HEK293 (cell line): ENCODE results near the gene HYOU1.

Experiments
- CTCF ChIA-PET: fragments of 350-600 bp; formaldehyde crosslinking; extraction: SDS; loops from one replicate; lab custom pipeline; 2021; ENCODE audit warnings: antibody characterized with exemption; lab: Yijun Ruan, JAX
- POLR2A ChIA-PET: fragments of 300-600 bp; formaldehyde crosslinking; extraction: SDS; loops from one replicate; lab custom pipeline; 2020; ENCODE audit warnings: antibody characterized with exemption, inconsistent platforms; lab: Yijun Ruan, JAX
- H3K27ac ChIP-seq: fragments of 200-500 bp; sonication (Bioruptor generic); 2 replicates; pipeline ENCODE4 v1.5.1; 2014; ENCODE audit warnings: low read depth, low read length, control low read depth, inconsistent platforms; ENCODE audit errors: extremely low read depth
- H3K36me3 ChIP-seq, 2 experiments: fragments of 200-500 bp in 1 of 2; sonication (Bioruptor generic) in 1 of 2; 1 replicate in 1 of 2; 2 replicates in 1 of 2; pipeline ENCODE4 v1.5.1; 2014 to 2017; ENCODE audit warnings: inconsistent platforms in 2 of 2, low read length in 2 of 2; ENCODE audit not compliant: control insufficient read depth in 2 of 2, insufficient read depth in 1 of 2
- H3K4me1 ChIP-seq: fragments of 200-500 bp; sonication (Bioruptor generic); 2 replicates; pipeline ENCODE4 v1.5.1; 2014; ENCODE audit warnings: mild to moderate bottlenecking, low read length, inconsistent platforms; ENCODE audit not compliant: control insufficient read depth, insufficient read depth
- H3K4me3 ChIP-seq: 2 replicates; pipeline ENCODE4 v1.5.1; 2011; ENCODE audit warnings: low read depth, mild to moderate bottlenecking, control low read depth, low read length, moderate library complexity
- H3K9me3 ChIP-seq: fragments of 200-500 bp; sonication (Bioruptor generic); 2 replicates; pipeline ENCODE4 v1.5.1; 2014; ENCODE audit warnings: low read depth, low read length, inconsistent platforms; ENCODE audit not compliant: control insufficient read depth, insufficient read depth
- GLIS2 ChIP-seq: fragments of 450-650 bp; formaldehyde crosslinking; IDR thresholded peaks from 2 replicates; pipeline ENCODE4 v1.5.1; 2016; ENCODE audit warnings: missing biosample characterization, missing genetic modification characterization
- HOXD13 ChIP-seq: sonication (generic); formaldehyde crosslinking; IDR thresholded peaks from 2 replicates; pipeline ENCODE4 v1.8.0; 2022; ENCODE audit warnings: missing genetic modification reagents, borderline replicate concordance
- MEIS1 ChIP-seq: sonication (generic); formaldehyde crosslinking; IDR thresholded peaks from 2 replicates; pipeline ENCODE4 v1.8.1; 2022; ENCODE audit warnings: missing genetic modification reagents, mild to moderate bottlenecking, borderline replicate concordance
- RBAK ChIP-seq: fragments of 450-650 bp; formaldehyde crosslinking; IDR thresholded peaks from 2 replicates; pipeline ENCODE4 v1.5.1; 2016; ENCODE audit warnings: missing biosample characterization, missing genetic modification characterization
- SP2 ChIP-seq: fragments of 450-650 bp; formaldehyde crosslinking; IDR thresholded peaks from 2 replicates; pipeline ENCODE4 v1.5.1; 2016; ENCODE audit warnings: missing biosample characterization, missing genetic modification characterization
- ZBTB17 ChIP-seq: fragments of 450-650 bp; formaldehyde crosslinking; IDR thresholded peaks from 2 replicates; pipeline ENCODE4 v1.5.1; 2016; ENCODE audit warnings: missing biosample characterization, missing genetic modification characterization
- ZFP3 ChIP-seq: fragments of 450-650 bp; formaldehyde crosslinking; IDR thresholded peaks from 2 replicates; pipeline ENCODE4 v1.5.1; 2016; ENCODE audit warnings: low read depth, missing biosample characterization, missing genetic modification characterization
- ZFP69B ChIP-seq: fragments of 450-650 bp; formaldehyde crosslinking; IDR thresholded peaks from 2 replicates; pipeline ENCODE4 v1.5.1; 2016; ENCODE audit warnings: missing biosample characterization, missing genetic modification characterization
- ZNF112 ChIP-seq: fragments of 450-650 bp; formaldehyde crosslinking; IDR thresholded peaks from 2 replicates; pipeline ENCODE4 v1.5.0; 2017; ENCODE audit warnings: missing biosample characterization, missing genetic modification characterization
- ZNF157 ChIP-seq: fragments of 450-650 bp; formaldehyde crosslinking; IDR thresholded peaks from 2 replicates; pipeline ENCODE4 v1.5.1; 2016; ENCODE audit warnings: missing biosample characterization, missing genetic modification characterization
- ZNF169 ChIP-seq: fragments of 450-650 bp; formaldehyde crosslinking; IDR thresholded peaks from 2 replicates; pipeline ENCODE4 v1.5.1; 2016; ENCODE audit warnings: missing biosample characterization, missing genetic modification characterization
- ZNF239 ChIP-seq: fragments of 450-650 bp; formaldehyde crosslinking; IDR thresholded peaks from 2 replicates; pipeline ENCODE4 v1.5.1; 2016; ENCODE audit warnings: missing biosample characterization, missing genetic modification characterization
- ZNF394 ChIP-seq: fragments of 450-650 bp; formaldehyde crosslinking; IDR thresholded peaks from 2 replicates; pipeline ENCODE4 v1.5.1; 2016; ENCODE audit warnings: missing biosample characterization, missing genetic modification characterization, mild to moderate bottlenecking, moderate library complexity, borderline replicate concordance
- ZNF48 ChIP-seq: fragments of 450-650 bp; formaldehyde crosslinking; IDR thresholded peaks from 2 replicates; pipeline ENCODE4 v1.5.1; 2016; ENCODE audit warnings: missing biosample characterization, missing genetic modification characterization
- ZNF521 ChIP-seq: fragments of 450-650 bp; formaldehyde crosslinking; IDR thresholded peaks from 2 replicates; pipeline ENCODE4 v1.5.1; 2017; ENCODE audit warnings: missing biosample characterization, mild to moderate bottlenecking, missing genetic modification characterization
- ZNF600 ChIP-seq: fragments of 450-650 bp; formaldehyde crosslinking; IDR thresholded peaks from 2 replicates; pipeline ENCODE4 v1.5.1; 2016; ENCODE audit warnings: missing biosample characterization, missing genetic modification characterization
- ZNF621 ChIP-seq: fragments of 450-650 bp; formaldehyde crosslinking; IDR thresholded peaks from 2 replicates; pipeline ENCODE4 v1.5.1; 2017; ENCODE audit warnings: missing biosample characterization, missing genetic modification characterization
- ZNF658 ChIP-seq: fragments of 450-650 bp; formaldehyde crosslinking; IDR thresholded peaks from 2 replicates; pipeline ENCODE4; 2016; ENCODE audit warnings: missing biosample characterization, missing genetic modification characterization
- ZNF776 ChIP-seq: fragments of 450-650 bp; formaldehyde crosslinking; IDR thresholded peaks from 2 replicates; pipeline ENCODE4 v1.5.0; 2017; ENCODE audit warnings: missing biosample characterization, missing genetic modification characterization, borderline replicate concordance
- ZNF837 ChIP-seq: fragments of 450-650 bp; formaldehyde crosslinking; IDR thresholded peaks from 2 replicates; pipeline ENCODE4 v1.5.1; 2016; ENCODE audit warnings: missing biosample characterization, missing genetic modification characterization
- TF ChIP-seq, protein P1 (sequence below): fragments of 450-650 bp; formaldehyde crosslinking; IDR thresholded peaks from 2 replicates; pipeline ENCODE4; 2016; ENCODE audit warnings: missing biosample characterization, missing genetic modification characterization
- TF ChIP-seq, protein P2 (sequence below): sonication (generic); formaldehyde crosslinking; IDR thresholded peaks from 2 replicates; pipeline ENCODE4 v1.8.1; 2022; ENCODE audit warnings: mild to moderate bottlenecking, moderate library complexity, missing genetic modification reagents
- TF ChIP-seq, protein P3 (sequence below): fragments of 450-650 bp; formaldehyde crosslinking; IDR thresholded peaks from 2 replicates; pipeline ENCODE4 v1.5.1; 2016; ENCODE audit warnings: missing biosample characterization, missing genetic modification characterization
- TF ChIP-seq, protein P4 (sequence below): fragments of 450-650 bp; formaldehyde crosslinking; IDR thresholded peaks from 2 replicates; pipeline ENCODE4 v1.5.1; 2016; ENCODE audit warnings: missing biosample characterization, missing genetic modification characterization
- TF ChIP-seq, protein P5 (sequence below): fragments of 450-650 bp; formaldehyde crosslinking; IDR thresholded peaks from 2 replicates; pipeline ENCODE4 v1.5.1; 2016; ENCODE audit warnings: missing biosample characterization, missing genetic modification characterization

The HYOU1 gene

DNA sequence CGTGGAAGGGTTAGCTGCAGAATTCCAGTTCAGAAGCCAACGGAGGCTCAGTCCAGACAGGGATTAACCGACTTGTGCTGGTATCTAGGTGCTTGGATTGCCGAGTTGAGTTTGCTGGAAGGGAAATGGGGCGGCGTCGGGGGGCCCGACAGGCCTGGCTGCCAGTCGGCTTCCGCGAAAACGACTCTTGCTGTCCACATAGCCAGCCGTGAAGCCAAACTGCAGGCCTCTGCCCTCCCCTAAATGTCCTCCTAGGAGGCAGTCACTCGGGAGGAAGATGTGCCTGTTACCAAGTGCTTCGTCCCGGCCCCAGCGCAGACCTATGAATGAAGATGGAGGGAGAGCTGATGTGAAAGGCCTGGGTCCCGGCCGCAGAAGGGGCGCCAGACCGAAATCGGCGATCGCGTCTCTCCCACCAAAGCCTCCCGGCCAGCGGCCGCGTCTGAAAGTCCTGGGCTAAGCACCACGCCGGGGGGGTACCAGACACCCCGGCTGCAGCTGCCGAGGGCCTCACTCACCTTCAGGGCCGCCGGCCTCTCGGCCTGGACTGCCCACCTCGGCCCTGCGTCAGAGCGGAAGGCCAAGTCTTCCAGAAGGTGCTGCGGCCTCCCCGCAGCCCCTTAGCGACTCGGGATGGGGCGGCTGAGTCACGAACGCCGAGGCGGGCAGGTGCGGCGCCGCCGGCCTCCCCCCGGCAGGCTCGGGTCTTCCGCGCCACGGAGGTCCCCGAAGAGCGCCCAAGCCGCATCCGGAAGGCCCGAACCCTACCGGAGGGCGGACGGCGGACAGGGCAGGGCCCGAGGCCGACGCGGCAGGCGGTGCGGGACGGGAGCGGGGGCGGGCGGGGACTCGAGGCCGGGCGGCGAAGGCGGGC, 37.2 kb upstream of the HYOU1 start:
- ChIA-PET CTCF (interaction anchor here (0.7 to 1.1 kb wide), 2 partner anchors 52 to 227 kb away, joined by 3 to 4 read pairs; no protein-coding TSS in a partner anchor), POLR2A (interaction anchor here (0.7 to 4.0 kb wide), 27 partner anchors 8 to 302 kb away, joined by 3 to 65 read pairs (median 4); partner anchors contain the start of genes BCL9L, C2CD2L, DPAGT1 and HINFP)
- H3K4me1 ChIP-seq = no peaks in the 10 kb centered on the region
- H3K9me3 ChIP-seq = no peaks in the 10 kb centered on the region
- peak overlapping the region; percentile 98 for H3K4me3 ChIP-seq
- H3K27ac ChIP-seq = peak overlapping the region; percentile 82
- H3K36me3 ChIP-seq = peaks cover 0 to 78% of the 10 kb centered on the region in 2 experiments; a peak in 1 of 3 replicates
- TF ChIP-seq ZNF837 (tag by site-specific recombination) = 0 out of 2 replicates have a peak, but pooled peaks have one; percentile 57
- TF ChIP-seq, protein P1, sequence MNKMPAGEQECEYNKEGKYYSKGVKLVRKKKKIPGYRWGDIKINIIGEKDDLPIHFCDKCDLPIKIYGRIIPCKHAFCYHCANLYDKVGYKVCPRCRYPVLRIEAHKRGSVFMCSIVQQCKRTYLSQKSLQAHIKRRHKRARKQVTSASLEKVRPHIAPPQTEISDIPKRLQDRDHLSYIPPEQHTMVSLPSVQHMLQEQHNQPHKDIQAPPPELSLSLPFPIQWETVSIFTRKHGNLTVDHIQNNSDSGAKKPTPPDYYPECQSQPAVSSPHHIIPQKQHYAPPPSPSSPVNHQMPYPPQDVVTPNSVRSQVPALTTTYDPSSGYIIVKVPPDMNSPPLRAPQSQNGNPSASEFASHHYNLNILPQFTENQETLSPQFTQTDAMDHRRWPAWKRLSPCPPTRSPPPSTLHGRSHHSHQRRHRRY (tag by site-specific recombination) = peak; percentile 86; the same call in 1 of the 2 replicates
- TF ChIP-seq, protein P2, sequence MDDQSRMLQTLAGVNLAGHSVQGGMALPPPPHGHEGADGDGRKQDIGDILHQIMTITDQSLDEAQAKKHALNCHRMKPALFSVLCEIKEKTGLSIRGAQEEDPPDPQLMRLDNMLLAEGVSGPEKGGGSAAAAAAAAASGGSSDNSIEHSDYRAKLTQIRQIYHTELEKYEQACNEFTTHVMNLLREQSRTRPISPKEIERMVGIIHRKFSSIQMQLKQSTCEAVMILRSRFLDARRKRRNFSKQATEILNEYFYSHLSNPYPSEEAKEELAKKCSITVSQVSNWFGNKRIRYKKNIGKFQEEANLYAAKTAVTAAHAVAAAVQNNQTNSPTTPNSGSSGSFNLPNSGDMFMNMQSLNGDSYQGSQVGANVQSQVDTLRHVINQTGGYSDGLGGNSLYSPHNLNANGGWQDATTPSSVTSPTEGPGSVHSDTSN (CRISPR knock-in tag) = 0 out of 2 replicates have a peak, but pooled peaks have one; percentile 17
- no peak for TF ChIP-seq HOXD13
- no peak for TF ChIP-seq RBAK (tag by site-specific recombination)
- TF ChIP-seq ZNF48 = no peak
- TF ChIP-seq ZNF112 (tag by site-specific recombination) = no peak
- TF ChIP-seq SP2 (tag by site-specific recombination) = peak; percentile 19; the same call in 1 of the 2 replicates
- no peak for TF ChIP-seq ZNF169 (tag by site-specific recombination)
- TF ChIP-seq ZBTB17 (tag by site-specific recombination) = peak; percentile 82
- TF ChIP-seq ZNF521 (tag by site-specific recombination) = no peak
- 0 out of 2 replicates have a peak, but pooled peaks have one; percentile 20 for TF ChIP-seq ZNF239 (tag by site-specific recombination)
- no peak for TF ChIP-seq ZNF776
- TF ChIP-seq, protein P3, sequence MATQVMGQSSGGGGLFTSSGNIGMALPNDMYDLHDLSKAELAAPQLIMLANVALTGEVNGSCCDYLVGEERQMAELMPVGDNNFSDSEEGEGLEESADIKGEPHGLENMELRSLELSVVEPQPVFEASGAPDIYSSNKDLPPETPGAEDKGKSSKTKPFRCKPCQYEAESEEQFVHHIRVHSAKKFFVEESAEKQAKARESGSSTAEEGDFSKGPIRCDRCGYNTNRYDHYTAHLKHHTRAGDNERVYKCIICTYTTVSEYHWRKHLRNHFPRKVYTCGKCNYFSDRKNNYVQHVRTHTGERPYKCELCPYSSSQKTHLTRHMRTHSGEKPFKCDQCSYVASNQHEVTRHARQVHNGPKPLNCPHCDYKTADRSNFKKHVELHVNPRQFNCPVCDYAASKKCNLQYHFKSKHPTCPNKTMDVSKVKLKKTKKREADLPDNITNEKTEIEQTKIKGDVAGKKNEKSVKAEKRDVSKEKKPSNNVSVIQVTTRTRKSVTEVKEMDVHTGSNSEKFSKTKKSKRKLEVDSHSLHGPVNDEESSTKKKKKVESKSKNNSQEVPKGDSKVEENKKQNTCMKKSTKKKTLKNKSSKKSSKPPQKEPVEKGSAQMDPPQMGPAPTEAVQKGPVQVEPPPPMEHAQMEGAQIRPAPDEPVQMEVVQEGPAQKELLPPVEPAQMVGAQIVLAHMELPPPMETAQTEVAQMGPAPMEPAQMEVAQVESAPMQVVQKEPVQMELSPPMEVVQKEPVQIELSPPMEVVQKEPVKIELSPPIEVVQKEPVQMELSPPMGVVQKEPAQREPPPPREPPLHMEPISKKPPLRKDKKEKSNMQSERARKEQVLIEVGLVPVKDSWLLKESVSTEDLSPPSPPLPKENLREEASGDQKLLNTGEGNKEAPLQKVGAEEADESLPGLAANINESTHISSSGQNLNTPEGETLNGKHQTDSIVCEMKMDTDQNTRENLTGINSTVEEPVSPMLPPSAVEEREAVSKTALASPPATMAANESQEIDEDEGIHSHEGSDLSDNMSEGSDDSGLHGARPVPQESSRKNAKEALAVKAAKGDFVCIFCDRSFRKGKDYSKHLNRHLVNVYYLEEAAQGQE (tag by site-specific recombination) = 0 out of 2 replicates have a peak, but pooled peaks have one; percentile 25
- no peak for TF ChIP-seq ZFP3
- TF ChIP-seq ZNF394 (tag by site-specific recombination) = peak; percentile 25; the same call in 1 of the 2 replicates
- TF ChIP-seq ZNF621 (tag by site-specific recombination) = no peak
- no peak for TF ChIP-seq ZFP69B (tag by site-specific recombination)
- TF ChIP-seq, protein P4, sequence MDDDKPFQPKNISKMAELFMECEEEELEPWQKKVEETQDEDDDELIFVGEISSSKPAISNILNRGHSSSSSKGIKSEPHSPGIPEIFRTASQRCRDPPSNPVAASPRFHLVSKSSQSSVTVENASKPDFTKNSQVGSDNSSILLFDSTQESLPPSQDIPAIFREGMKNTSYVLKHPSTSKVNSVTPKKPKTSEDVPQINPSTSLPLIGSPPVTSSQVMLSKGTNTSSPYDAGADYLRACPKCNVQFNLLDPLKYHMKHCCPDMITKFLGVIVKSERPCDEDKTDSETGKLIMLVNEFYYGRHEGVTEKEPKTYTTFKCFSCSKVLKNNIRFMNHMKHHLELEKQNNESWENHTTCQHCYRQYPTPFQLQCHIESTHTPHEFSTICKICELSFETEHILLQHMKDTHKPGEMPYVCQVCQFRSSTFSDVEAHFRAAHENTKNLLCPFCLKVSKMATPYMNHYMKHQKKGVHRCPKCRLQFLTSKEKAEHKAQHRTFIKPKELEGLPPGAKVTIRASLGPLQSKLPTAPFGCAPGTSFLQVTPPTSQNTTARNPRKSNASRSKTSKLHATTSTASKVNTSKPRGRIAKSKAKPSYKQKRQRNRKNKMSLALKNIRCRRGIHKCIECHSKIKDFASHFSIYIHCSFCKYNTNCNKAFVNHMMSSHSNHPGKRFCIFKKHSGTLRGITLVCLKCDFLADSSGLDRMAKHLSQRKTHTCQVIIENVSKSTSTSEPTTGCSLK (tag by site-specific recombination) = no peak
- TF ChIP-seq GLIS2 (tag by site-specific recombination) = no peak
- TF ChIP-seq ZNF600 (tag by site-specific recombination) = 0 out of 2 replicates have a peak, but pooled peaks have one; percentile 21
- TF ChIP-seq, protein P5, sequence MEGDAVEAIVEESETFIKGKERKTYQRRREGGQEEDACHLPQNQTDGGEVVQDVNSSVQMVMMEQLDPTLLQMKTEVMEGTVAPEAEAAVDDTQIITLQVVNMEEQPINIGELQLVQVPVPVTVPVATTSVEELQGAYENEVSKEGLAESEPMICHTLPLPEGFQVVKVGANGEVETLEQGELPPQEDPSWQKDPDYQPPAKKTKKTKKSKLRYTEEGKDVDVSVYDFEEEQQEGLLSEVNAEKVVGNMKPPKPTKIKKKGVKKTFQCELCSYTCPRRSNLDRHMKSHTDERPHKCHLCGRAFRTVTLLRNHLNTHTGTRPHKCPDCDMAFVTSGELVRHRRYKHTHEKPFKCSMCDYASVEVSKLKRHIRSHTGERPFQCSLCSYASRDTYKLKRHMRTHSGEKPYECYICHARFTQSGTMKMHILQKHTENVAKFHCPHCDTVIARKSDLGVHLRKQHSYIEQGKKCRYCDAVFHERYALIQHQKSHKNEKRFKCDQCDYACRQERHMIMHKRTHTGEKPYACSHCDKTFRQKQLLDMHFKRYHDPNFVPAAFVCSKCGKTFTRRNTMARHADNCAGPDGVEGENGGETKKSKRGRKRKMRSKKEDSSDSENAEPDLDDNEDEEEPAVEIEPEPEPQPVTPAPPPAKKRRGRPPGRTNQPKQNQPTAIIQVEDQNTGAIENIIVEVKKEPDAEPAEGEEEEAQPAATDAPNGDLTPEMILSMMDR (tag by site-specific recombination) = peak; percentile 14; the same call in 1 of the 2 replicates
- TF ChIP-seq ZNF157 = no peak
- TF ChIP-seq ZNF658 (tag by site-specific recombination) = no peak
- no peak for TF ChIP-seq MEIS1
